HG03378 (cell line): ENCODE data around the gene MRPL47.
A peak's percentile ranks its signal among the peaks of the same experiment; 100 is the strongest.

Experiments
- ATAC-seq: cut with Tn5 transposase; IDR thresholded peaks from one replicate; pipeline ENCODE4 v1.9.1; 2021; ENCODE audit warnings: mild to moderate bottlenecking, moderate library complexity; ENCODE audit not compliant: unreplicated experiment

Gene MRPL47

GRCh38 chr3:179591313-179591712 is 13.1 kb downstream of the MRPL47 start:
- no peak for ATAC-seq

- ATAC-seq = no peak
Measured at GRCh38 chr3:179590669-179591068, 13.8 kb downstream of the MRPL47 start.

GRCh38 chr3:179589143-179589542 is 15.3 kb downstream of the MRPL47 start:
- peak; percentile 65 for ATAC-seq

- no peak for ATAC-seq
Measured at GRCh38 chr3:179580992-179581391, 23.4 kb downstream of the MRPL47 start.

- peak; percentile 24 for ATAC-seq
Measured at GRCh38 chr3:179565496-179565895, 38.9 kb downstream of the MRPL47 start.

GRCh38 chr3:179563271-179563783 is 41.1 kb downstream of the MRPL47 start:
- ATAC-seq = peak; percentile 39

- ATAC-seq = peak; percentile 96
Measured at GRCh38 chr3:179562591-179563270, 41.7 kb downstream of the MRPL47 start, which contains the start of gene ACTL6A. TSS of gene ACTL6A (plus strand) at chr3:179562926. CDS start at chr3:179563093, 167 bp downstream.

- ATAC-seq = no peak
Measured at GRCh38 chr3:179560791-179561190, 43.6 kb downstream of the MRPL47 start.

GRCh38 chr3:179558742-179559364 is 45.6 kb downstream of the MRPL47 start:
- ATAC-seq = no peak

- no peak for ATAC-seq
Measured at GRCh38 chr3:179551349-179552105, 52.9 kb downstream of the MRPL47 start.

- no peak for ATAC-seq
Measured at GRCh38 chr3:179546814-179547241, 57.6 kb downstream of the MRPL47 start.

GRCh38 chr3:179544981-179545645 is 59.3 kb downstream of the MRPL47 start:
- no peak for ATAC-seq

GRCh38 chr3:179542375-179542774 is 62.1 kb downstream of the MRPL47 start:
- ATAC-seq = no peak

GRCh38 chr3:179541596-179541995 is 62.8 kb downstream of the MRPL47 start:
- no peak for ATAC-seq

- ATAC-seq = no peak
Measured at GRCh38 chr3:179541094-179541493, 63.3 kb downstream of the MRPL47 start.
